ENCODE data around the gene HIPK2.

The HIPK2 gene

GRCh38 chr7:139777948-139778841, at the start of gene HIPK2:
HIPK2 (minus strand) TSS chr7:139777998; CDS start chr7:139777623, 375 bp downstream.
- peak; percentile 66 for DNase-seq

DNA sequence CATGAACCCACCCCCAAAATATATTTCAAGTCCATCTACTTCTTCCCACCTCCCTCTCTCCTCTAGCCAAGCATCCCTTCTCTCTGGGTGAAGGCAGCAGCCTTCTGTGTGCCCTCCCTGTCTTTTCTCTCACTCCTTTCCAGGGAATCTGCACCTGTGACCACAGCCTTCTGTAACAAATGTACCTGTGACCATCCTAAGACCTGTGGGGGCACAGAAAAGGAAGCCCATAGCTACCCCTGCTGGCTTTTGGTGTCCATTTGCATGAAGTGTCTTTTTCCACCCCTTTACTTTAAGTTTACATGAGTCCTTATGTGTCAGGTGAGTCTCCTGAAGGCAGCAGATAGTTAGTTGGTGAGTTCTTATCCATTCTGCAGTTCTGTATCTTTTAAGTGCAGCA, 49.2 kb upstream of the HIPK2 start:
- DNase-seq: no peak

DNA sequence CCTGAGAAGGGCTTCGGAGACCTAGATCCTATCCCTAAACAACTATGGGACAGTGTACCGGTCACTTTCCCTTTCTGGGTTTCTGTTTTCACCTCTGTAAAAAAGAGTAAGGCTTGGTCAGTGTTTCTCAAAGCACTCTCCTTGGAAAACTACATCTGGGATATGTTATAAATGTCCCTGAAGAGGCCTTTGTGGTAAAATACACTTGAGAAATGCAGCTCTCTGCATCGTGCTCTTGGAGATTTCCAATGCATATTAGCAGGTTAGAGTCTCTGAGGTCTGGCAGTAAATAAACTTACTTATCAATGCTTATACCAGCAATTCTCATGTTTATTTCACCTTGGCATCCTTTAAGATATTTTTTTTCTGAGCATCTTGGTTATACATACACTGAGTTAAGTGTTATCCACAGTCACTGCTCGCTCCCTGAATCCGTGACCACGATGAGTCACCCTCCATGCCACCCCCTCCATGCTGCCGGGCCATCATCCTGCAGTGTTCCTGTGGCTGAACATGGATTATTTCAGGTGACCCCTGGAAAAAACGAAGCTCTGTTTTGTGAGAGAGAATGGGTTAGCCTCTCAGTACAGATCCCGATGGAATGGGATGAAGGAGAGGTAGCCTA, 48.0 kb upstream of the HIPK2 start:
- no peak for DNase-seq

- DNase-seq: no peak
Observed at GRCh38 chr7:139823959-139824521, 46.2 kb upstream of the HIPK2 start.

DNA sequence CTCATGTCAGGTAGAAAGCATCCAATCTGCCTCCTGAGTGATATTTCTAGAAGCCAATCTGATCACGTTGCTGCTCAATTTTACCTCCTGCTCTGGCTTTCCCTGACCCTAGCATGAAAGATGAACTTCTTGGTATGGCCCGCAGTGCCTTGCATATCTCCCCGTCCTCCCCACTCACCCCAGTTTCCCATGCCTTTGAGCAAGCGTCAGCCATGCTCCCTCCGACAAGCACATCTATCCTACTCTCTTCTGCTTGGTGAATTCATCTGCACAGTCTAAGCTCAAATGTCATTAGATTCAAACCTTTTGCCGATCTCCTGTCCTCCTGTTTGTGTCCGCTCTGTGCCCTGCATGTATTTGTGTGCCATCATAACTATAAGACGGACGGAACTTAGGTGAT, 45.1 kb upstream of the HIPK2 start:
- no peak for DNase-seq

DNA sequence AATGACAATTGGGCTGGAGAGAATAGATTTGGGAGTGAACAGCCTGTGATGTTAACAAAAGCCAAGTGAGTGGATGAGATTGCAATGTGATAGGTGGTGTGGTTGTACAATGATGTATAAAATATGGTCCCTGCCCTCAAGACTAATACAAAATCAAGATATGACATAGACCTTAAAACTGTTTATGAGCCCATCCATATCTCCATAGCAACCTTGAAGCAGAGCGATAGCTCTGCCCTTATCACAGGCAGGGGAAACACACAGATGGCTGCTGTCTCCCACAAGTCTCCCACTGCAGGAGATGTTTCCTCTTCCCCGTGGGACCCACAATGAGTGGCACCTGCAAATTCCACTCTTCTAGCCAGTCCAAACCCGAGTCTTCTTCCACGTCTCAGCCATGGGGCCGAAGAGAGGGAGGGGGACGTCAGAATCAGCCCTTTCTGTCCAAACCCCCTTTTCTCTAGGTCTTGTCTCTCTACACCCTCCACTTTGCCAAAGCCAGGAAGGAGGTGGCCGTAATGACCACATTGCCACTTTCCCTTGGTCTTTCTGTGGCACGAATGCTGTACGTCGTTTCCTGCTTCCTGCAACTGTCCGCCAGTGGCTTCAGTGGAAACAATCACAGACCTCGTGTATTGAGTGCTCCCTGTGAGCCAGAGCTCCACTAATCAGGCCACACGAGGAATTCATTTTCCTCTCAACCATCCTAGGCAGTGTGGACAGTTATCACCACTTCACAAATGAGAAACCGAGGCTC, 43.7 kb upstream of the HIPK2 start:
- no peak for DNase-seq

GRCh38 chr7:139820089-139820488, 42.3 kb upstream of the HIPK2 start:
- DNase-seq: peak; percentile 31

- DNase-seq: no peak
Observed at GRCh38 chr7:139817249-139817648, 39.5 kb upstream of the HIPK2 start.

DNA sequence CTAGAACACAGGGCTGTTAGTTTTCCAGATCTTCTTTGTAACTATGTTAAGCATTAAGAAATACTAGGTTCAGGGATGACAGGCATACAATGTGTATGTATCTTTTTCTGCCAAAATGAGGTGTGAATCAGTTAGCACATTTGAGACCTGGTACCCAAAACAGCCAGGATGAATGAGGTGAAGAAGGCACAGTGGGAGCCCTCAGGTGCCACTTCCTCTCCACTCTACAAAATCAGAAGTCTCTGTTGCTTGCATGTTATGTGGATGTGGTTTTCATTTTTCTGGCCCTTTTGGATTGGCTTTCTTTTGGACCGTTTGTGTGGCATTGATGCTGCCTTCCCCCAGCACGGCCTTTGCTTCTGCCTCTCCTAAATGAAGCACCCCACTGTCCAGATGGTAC, 35.9 kb upstream of the HIPK2 start:
- DNase-seq: no peak

- DNase-seq: no peak
Observed at GRCh38 chr7:139813151-139813550, 35.4 kb upstream of the HIPK2 start.

DNA sequence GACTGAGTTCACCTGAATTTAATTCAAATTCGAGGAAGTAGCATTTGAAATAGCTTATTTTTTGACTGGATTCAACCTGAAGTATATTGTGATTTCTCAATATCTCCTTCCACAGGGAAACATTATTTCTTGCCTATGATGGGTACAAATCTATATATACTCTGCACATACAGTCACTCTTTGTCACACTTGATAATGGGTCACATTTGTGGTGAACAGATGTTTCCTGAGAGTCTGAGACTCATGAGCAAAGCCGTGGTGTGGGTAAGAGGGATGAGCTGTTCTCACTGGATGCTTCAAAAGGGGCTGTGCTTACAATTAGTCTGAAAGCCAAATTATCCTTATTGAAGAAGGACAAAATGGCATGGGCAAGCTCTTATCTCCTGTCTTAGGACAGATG, 33.3 kb upstream of the HIPK2 start:
- peak; percentile 24 for DNase-seq

GRCh38 chr7:139808846-139809442, 31.1 kb upstream of the HIPK2 start:
- no peak for DNase-seq

GRCh38 chr7:139808427-139808826, 30.6 kb upstream of the HIPK2 start:
- no peak for DNase-seq

DNA sequence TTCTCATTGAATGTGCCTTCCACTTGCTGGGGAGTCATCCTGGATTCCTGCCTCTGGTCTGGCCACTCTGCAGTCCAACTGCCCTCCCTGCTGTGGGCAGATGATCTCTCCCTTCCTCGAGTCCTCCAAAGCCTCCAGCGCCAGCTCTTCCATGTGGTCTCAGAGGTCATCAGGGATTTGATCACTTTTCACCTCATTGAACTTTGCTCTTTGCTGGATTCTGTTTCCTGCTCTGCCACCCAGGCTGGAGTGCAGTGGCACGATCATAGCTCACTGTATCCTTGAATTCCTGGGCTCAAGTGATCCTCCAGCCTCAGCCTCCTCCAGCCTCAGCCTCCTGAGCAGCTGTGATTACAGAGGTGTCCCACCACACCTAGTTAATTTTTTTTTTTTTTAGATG, 29.2 kb upstream of the HIPK2 start:
- DNase-seq: no peak

DNA sequence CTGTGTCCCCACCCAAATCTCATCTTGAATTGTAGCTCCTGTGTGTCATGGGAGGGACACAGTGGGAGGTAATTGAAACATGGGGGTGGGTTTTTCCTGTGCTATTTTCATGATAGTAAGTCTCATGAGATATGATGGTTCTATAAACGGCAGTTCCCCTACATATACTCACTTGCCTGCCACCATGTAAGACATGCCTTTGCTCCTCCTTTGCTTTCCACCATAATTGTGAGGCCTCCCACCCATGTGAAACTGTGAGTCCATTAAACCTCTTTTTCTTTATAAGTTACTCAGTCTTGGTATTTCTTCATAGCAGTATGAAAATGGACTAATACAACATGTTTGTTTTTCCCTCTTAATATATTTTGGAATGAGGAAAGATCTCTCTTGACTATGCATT, 26.8 kb upstream of the HIPK2 start:
- DNase-seq: no peak

- DNase-seq: no peak
Observed at GRCh38 chr7:139799586-139799985, 21.8 kb upstream of the HIPK2 start.

DNA sequence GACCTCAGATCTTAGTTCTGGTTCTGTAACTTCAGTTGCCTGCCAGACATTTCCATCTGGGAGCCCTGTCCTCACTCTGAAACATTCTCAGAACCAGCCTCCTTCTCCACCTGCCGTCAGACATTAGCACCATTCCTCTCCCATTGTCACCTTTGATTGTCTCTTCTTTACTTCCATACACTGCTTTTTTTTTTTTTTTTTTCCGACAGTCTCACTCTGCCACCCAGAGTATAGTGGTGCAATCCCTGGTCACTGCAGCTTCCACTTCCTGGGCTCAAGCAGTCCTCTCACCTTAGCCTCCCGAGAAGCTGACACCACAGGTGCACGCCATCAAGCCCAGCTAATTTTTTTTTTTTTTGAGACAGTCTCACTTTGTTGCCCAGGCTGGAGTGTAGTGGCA, 21.1 kb upstream of the HIPK2 start:
- DNase-seq: no peak

- no peak for DNase-seq
Observed at GRCh38 chr7:139798221-139798620, 20.4 kb upstream of the HIPK2 start.

DNA sequence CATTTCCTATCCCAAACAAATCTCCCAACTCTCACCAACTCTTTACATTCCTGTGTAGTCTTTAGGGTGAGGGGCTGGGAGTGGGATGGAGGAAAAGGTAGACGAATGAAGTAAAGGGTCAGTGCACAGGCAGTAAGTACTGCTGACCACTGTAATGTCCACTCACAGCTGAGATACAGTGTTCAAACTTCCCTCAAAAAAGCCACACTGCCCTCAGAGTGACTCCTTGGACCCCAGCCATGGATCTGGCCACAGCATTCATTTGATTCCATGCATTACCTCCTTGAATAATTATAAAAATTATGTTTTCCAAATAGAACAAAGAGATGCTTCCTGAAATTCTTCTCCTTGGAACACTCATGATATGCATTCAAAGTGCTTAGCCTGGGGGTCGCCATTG, 19.8 kb upstream of the HIPK2 start:
- no peak for DNase-seq

DNA sequence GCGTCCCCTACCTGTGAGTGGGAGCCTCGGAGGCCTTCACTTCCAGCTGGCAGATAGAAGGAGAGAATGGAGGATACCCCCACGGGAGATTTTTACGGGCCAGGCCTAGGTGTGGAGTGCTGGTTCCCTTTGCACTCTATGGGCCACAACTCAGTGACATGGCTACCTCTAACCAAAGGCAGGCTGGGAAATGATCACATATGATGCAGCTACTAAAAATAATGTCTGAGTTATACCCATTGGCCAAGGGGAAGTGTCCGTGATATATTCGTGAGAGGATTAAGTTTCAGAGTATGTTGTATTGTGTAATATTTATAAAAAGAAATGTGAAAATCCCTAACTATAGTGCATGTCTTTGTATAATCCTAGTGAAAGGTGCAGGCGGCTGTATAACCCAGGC, 13.5 kb upstream of the HIPK2 start:
- DNase-seq: no peak

DNA sequence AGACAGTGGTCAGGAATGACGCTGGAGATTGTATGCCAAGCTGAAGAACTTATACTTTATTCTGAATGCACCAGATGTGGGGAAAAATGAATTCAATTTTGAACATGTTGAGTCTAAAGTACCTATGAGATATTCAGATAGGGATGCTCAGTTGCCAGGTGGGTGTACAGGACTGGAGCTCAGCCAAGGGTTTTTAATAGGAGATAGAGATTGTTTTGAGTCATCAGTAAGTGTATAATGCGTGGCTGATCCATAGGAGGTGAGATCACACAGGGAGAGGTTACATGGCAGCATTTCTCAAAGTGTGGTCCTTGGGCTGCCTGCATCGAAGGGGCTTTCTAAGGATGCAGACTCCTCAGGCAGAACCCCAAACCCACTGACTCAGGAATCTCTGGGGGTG, 6.8 kb upstream of the HIPK2 start:
- DNase-seq: no peak

GRCh38 chr7:139783647-139784385, 6.0 kb upstream of the HIPK2 start:
- no peak for DNase-seq

All from stimulated activated CD4-positive, alpha-beta T cell treated with anti-CD3 and anti-CD28 coated beads, Interleukin-1b, Interleukin-23, amount 100 ng/mL, for 48 hours (primary cell).